OCI-LY3 (cell line): ENCODE data around the gene DCTN1.

ENCODE experiments used
- H2AFZ ChIP-seq: fragments of 200-600, 300-600 bp; shearing (Covaris generic); 2 replicates; pipeline ENCODE4 v1.6.0; 2014; ENCODE audit warnings: antibody characterized with exemption, low read depth, low read length
- H3K27ac ChIP-seq: fragments of 200-600, 300-600 bp; sonication (generic); 2 replicates; pipeline ENCODE4 v1.5.1; 2014; ENCODE audit warnings: mild to moderate bottlenecking, low read length, moderate library complexity, mixed read lengths
- H3K27me3 ChIP-seq: fragments of 200-600, 300-600 bp; sonication (generic); 2 replicates; pipeline ENCODE4 v1.6.1; 2014; ENCODE audit warnings: low read depth, low read length, mixed read lengths
- H3K36me3 ChIP-seq: fragments of 200-600, 300-600 bp; sonication (generic); replicated peaks from 2 replicates; pipeline ENCODE3; 2014; ENCODE audit warnings: low read depth, low read length, mixed read lengths
- H3K4me1 ChIP-seq: fragments of 300-600, 200-600 bp; sonication (generic); 2 replicates; pipeline ENCODE4 v1.6.1; 2014; ENCODE audit warnings: low read length, mixed read lengths
- H3K4me2 ChIP-seq: fragments of 200-600, 300-600 bp; sonication (generic); 2 replicates; pipeline ENCODE4 v1.6.1; 2014; ENCODE audit warnings: low read length, mixed read lengths
- H3K4me3 ChIP-seq: fragments of 300-600, 200-600 bp; sonication (generic); 2 replicates; pipeline ENCODE4 v1.5.1; 2014; ENCODE audit warnings: antibody characterized with exemption, mild to moderate bottlenecking, low read length, moderate library complexity
- H3K79me2 ChIP-seq: fragments of 300-600, 200-600 bp; shearing (Covaris generic); 2 replicates; pipeline ENCODE4 v1.6.1; 2014; ENCODE audit warnings: mild to moderate bottlenecking, low read length, mixed read lengths
- H3K9ac ChIP-seq: fragments of 300-600, 200-600 bp; shearing (Covaris generic); 2 replicates; pipeline ENCODE4 v1.6.0; 2014; ENCODE audit warnings: mild to moderate bottlenecking, low read length, moderate library complexity
- H3K9me3 ChIP-seq: fragments of 200-600, 300-600 bp; shearing (Covaris generic); 2 replicates; pipeline ENCODE4 v1.6.1; 2014; ENCODE audit warnings: low read length, mixed read lengths; ENCODE audit not compliant: insufficient read depth
- H4K20me1 ChIP-seq: fragments of 200-600, 300-600 bp; sonication (generic); 2 replicates; pipeline ENCODE4 v1.6.1; 2016; ENCODE audit warnings: low read length, mixed read lengths; ENCODE audit not compliant: insufficient read depth
- CTCF ChIP-seq: fragments of 200-600, 300-600 bp; sonication (generic); IDR thresholded peaks from 2 replicates; pipeline ENCODE4 v1.5.1; 2014; ENCODE audit warnings: antibody characterized with exemption, low read length, low read depth
- EZH2phosphoT487 ChIP-seq: fragments of 200-600 bp; shearing (Covaris generic); IDR thresholded peaks from 2 replicates; pipeline ENCODE4 v1.6.1; 2018; ENCODE audit warnings: antibody characterized with exemption, mixed run types, low read depth

Gene DCTN1

GRCh38 chr2:74384051-74384450 is 3.9 kb upstream of the DCTN1 start:
- H3K4me2 ChIP-seq = no peak overlapping the region
- no peak overlapping the region for H3K4me3 ChIP-seq
- H2AFZ ChIP-seq = no peak overlapping the region
- H3K79me2 ChIP-seq = peaks cover 26% of the 10 kb centered on the region
- TF ChIP-seq EZH2phosphoT487 = no peak
- TF ChIP-seq CTCF = no peak
- no peaks in the 10 kb centered on the region for H3K27me3 ChIP-seq
- H3K36me3 ChIP-seq = peaks cover 8% of the 10 kb centered on the region
- H3K9me3 ChIP-seq = no peaks in the 10 kb centered on the region
- peaks cover 7% of the 10 kb centered on the region; the same call in 1 of the 2 replicates for H3K4me1 ChIP-seq
- H4K20me1 ChIP-seq = no peaks in the 10 kb centered on the region
- H3K9ac ChIP-seq = no peak overlapping the region
- no peak overlapping the region for H3K27ac ChIP-seq

GRCh38 chr2:74383254-74383653 is 3.1 kb upstream of the DCTN1 start:
- Histone ChIP-seq H3K4me2 (no peak overlapping the region), H3K4me1 (peaks cover 7% of the 10 kb centered on the region; the same call in 1 of the 2 replicates), H3K4me3 (no peak overlapping the region), H3K27me3 (no peaks in the 10 kb centered on the region), H3K79me2 (peaks cover 19% of the 10 kb centered on the region), H4K20me1 (no peaks in the 10 kb centered on the region), H2AFZ (no peak overlapping the region), H3K9me3 (no peaks in the 10 kb centered on the region), H3K36me3 (peaks cover 8% of the 10 kb centered on the region), H3K27ac (no peak overlapping the region), H3K9ac (no peak overlapping the region)
- TF ChIP-seq EZH2phosphoT487 = no peak
- TF ChIP-seq CTCF = no peak

- H3K4me2 ChIP-seq = no peak overlapping the region
- no peak for TF ChIP-seq EZH2phosphoT487
- no peak for TF ChIP-seq CTCF
- H3K4me1 ChIP-seq = peaks cover 7% of the 10 kb centered on the region; the same call in 1 of the 2 replicates
- no peak overlapping the region for H3K27ac ChIP-seq
- no peaks in the 10 kb centered on the region for H3K9me3 ChIP-seq
- H3K79me2 ChIP-seq = peaks cover 16% of the 10 kb centered on the region
- no peak overlapping the region for H2AFZ ChIP-seq
- H3K36me3 ChIP-seq = peaks cover 8% of the 10 kb centered on the region
- no peaks in the 10 kb centered on the region for H3K27me3 ChIP-seq
- H3K9ac ChIP-seq = no peak overlapping the region
- no peak overlapping the region for H3K4me3 ChIP-seq
- H4K20me1 ChIP-seq = no peaks in the 10 kb centered on the region
Measured at GRCh38 chr2:74381751-74382150, 1.6 kb upstream of the DCTN1 start.

GRCh38 chr2:74378007-74378406 is 2.1 kb downstream of the DCTN1 start:
- Histone ChIP-seq H3K79me2 (peaks cover 16% of the 10 kb centered on the region), H3K4me3 (no peak overlapping the region), H3K4me2 (no peak overlapping the region), H3K27me3 (no peaks in the 10 kb centered on the region), H4K20me1 (0 out of 2 replicates have a peak, but pooled peaks cover 3% of the 10 kb centered on the region), H2AFZ (no peak overlapping the region), H3K9ac (no peak overlapping the region), H3K36me3 (no peaks in the 10 kb centered on the region), H3K27ac (no peak overlapping the region), H3K4me1 (peaks cover 7% of the 10 kb centered on the region; the same call in 1 of the 2 replicates), H3K9me3 (no peaks in the 10 kb centered on the region)
- TF ChIP-seq CTCF (no peak), EZH2phosphoT487 (no peak)
